HepG2 (cell line): ENCODE results near the gene CABLES2. TPM values are rescaled to one million over a fixed set of nuclear protein-coding genes. Genes with fewer than 3 reads are reported as not detected.

Experiments
- ATAC-seq: fragments of 200-7000 bp; cut with Tn5 transposase; 3 replicates; pipeline ENCODE4 v1.9.1; 2020; ENCODE audit warnings: mild to moderate bottlenecking, moderate library complexity
- BruUV-seq: library from RNA; stranded (reverse); fragments of 400-500 nt; replicated peaks from 2 replicates; lab custom pipeline; 2021; lab: Mats Ljungman, UMichigan
- CTCF ChIA-PET: fragments of 300-600 bp; formaldehyde crosslinking; extraction: SDS; loops from one replicate; lab custom pipeline; 2021; ENCODE audit warnings: low total read pairs, inconsistent platforms, low intra/inter-chr PET ratio; lab: Yijun Ruan, JAX
- POLR2A ChIA-PET: fragments of 350-600 bp; sonication (Branson Sonifier 250); formaldehyde crosslinking; loops from one replicate; lab custom pipeline; 2020; ENCODE audit warnings: antibody characterized with exemption, inconsistent platforms; lab: Yijun Ruan, JAX
- DNase-seq: peaks from one replicate; pipeline ENCODE4 v3.0.0-alpha.2; 2015; ENCODE audit warnings: low spot score
- FAIRE-seq: peaks from 3 replicates; lab custom pipeline; 2011; peaks lifted over from hg19 to GRCh38; lab: Jason Lieb, UNC
- H2AFZ ChIP-seq: one replicate; pipeline ENCODE4 v1.6.1; 2011; ENCODE audit warnings: low read length, inconsistent platforms
- H3K27ac ChIP-seq: fragments of 300-600 bp; 3 replicates; pipeline ENCODE4 v1.8.0; 2011; ENCODE audit warnings: mixed run types, mild to moderate bottlenecking, mixed read lengths, low read length, inconsistent platforms; ENCODE audit not compliant: insufficient read depth; ENCODE audit errors: extremely low read length
- H3K27me3 ChIP-seq, 2 experiments: fragments of 200-600 bp in 1 of 2; 2 replicates in 1 of 2; 3 replicates in 1 of 2; pipeline versions ENCODE4 v1.6.0 to v1.8.0; 2011; ENCODE audit warnings: low read length in 2 of 2, mild to moderate bottlenecking in 2 of 2, moderate library complexity in 2 of 2, inconsistent platforms in 1 of 2; ENCODE audit not compliant: insufficient read depth in 2 of 2, control insufficient read depth in 1 of 2
- H3K36me3 ChIP-seq, 2 experiments: fragments of 200-600 bp in 1 of 2; replicated peaks in 1 of 2; 2 replicates in 1 of 2; 3 replicates in 1 of 2; pipeline versions ENCODE4 v1.5.1 to v1.8.0; 2011; ENCODE audit warnings: low read length in 2 of 2, inconsistent platforms in 1 of 2; ENCODE audit not compliant: insufficient read depth in 2 of 2, control insufficient read depth in 1 of 2
- H3K4me1 ChIP-seq: 2 replicates; pipeline ENCODE4 v1.5.1; 2012; ENCODE audit warnings: low read length, inconsistent platforms; ENCODE audit not compliant: insufficient read depth
- H3K4me2 ChIP-seq: 2 replicates; pipeline ENCODE4 v1.6.0; 2011; ENCODE audit warnings: low read depth, low read length, inconsistent platforms
- H3K4me3 ChIP-seq, 3 experiments: fragments of 200-600 bp in 1 of 3; sonication (generic), shearing (Covaris generic) in 1 of 3; replicated peaks in 1 of 3; 2 replicates each; pipeline ENCODE4 v1.5.1; 2011 to 2016; ENCODE audit warnings: low read length in 3 of 3, inconsistent platforms in 2 of 3, low read depth in 2 of 3, mild to moderate bottlenecking in 2 of 3, control low read depth in 1 of 3, mixed read lengths in 1 of 3; ENCODE audit not compliant: insufficient read depth in 1 of 3
- H3K79me2 ChIP-seq: one replicate; pipeline ENCODE4 v1.6.1; 2011; ENCODE audit warnings: low read length, inconsistent platforms; ENCODE audit not compliant: insufficient read depth
- H3K9ac ChIP-seq: 2 replicates; pipeline ENCODE4 v1.6.0; 2011; ENCODE audit warnings: mild to moderate bottlenecking, low read depth, low read length, inconsistent platforms; ENCODE audit not compliant: insufficient read depth
- H3K9me3 ChIP-seq: 2 replicates; pipeline ENCODE4 v1.5.1; 2012; ENCODE audit warnings: mild to moderate bottlenecking, low read length
- H4K20me1 ChIP-seq: 2 replicates; pipeline ENCODE4 v1.6.0; 2011; ENCODE audit warnings: inconsistent platforms, mild to moderate bottlenecking, low read length, moderate library complexity; ENCODE audit not compliant: insufficient read depth
- AGO1 ChIP-seq: fragments of 200-400 bp; formaldehyde crosslinking; IDR thresholded peaks from 2 replicates; pipeline ENCODE4 v1.6.1; 2017; ENCODE audit warnings: mild to moderate bottlenecking, low read depth, low read length, moderate library complexity; ENCODE audit not compliant: poor library complexity, severe bottlenecking
- BCL6 ChIP-seq: IDR thresholded peaks from 2 replicates; pipeline ENCODE4 v1.6.1; 2016; ENCODE audit warnings: missing genetic modification reagents, missing compliant biosample characterization
- BRD4 ChIP-seq: sonication (generic); formaldehyde crosslinking; IDR thresholded peaks from 2 replicates; pipeline ENCODE4 v1.4.0; 2020; ENCODE audit warnings: missing genetic modification reagents
- EHMT2 ChIP-seq: fragments of 200-600 bp; sonication (generic); IDR thresholded peaks from 2 replicates; pipeline ENCODE4 v1.7.0; 2017; ENCODE audit warnings: antibody characterized with exemption, low read depth, low read length, borderline replicate concordance
- FOXJ3 ChIP-seq: sonication (generic); formaldehyde crosslinking; IDR thresholded peaks from 2 replicates; pipeline ENCODE4 v1.4.0; 2020; ENCODE audit warnings: missing genetic modification reagents, mild to moderate bottlenecking, borderline replicate concordance
- ISX ChIP-seq: sonication (generic); formaldehyde crosslinking; conservative IDR thresholded peaks from 2 replicates; pipeline ENCODE4 v1.5.0; 2020; ENCODE audit warnings: missing genetic modification reagents
- MXI1 ChIP-seq: IDR thresholded peaks from 3 replicates; pipeline ENCODE4 v1.6.1; 2012; ENCODE audit warnings: low read depth, low read length, inconsistent platforms, borderline replicate concordance
- NBN ChIP-seq: fragments of 450-650 bp; conservative IDR thresholded peaks from 2 replicates; pipeline ENCODE4 v1.6.1; 2017
- NFKBIZ ChIP-seq: IDR thresholded peaks from 2 replicates; pipeline ENCODE4 v1.6.1; 2018; ENCODE audit warnings: missing genetic modification reagents, missing compliant biosample characterization
- NR2F6 ChIP-seq, 2 experiments: IDR thresholded peaks; 2 replicates each; pipeline ENCODE4 v1.6.1; 2016; ENCODE audit warnings: antibody characterized with exemption in 1 of 2, mild to moderate bottlenecking in 1 of 2
- PHF21A ChIP-seq: sonication (generic); formaldehyde crosslinking; IDR thresholded peaks from 2 replicates; pipeline ENCODE4 v1.5.0; 2020; ENCODE audit warnings: mild to moderate bottlenecking, missing genetic modification reagents
- RXRA ChIP-seq: sonication (generic); formaldehyde crosslinking; IDR thresholded peaks from 2 replicates; pipeline ENCODE4 v1.5.1; 2020; ENCODE audit warnings: missing genetic modification reagents
- SMARCE1 ChIP-seq: fragments of 450-650 bp; IDR thresholded peaks from 2 replicates; pipeline ENCODE4 v1.6.1; 2017; ENCODE audit warnings: borderline replicate concordance
- TEAD3 ChIP-seq: optimal IDR thresholded peaks from 2 replicates; pipeline ENCODE3; 2016; ENCODE audit warnings: borderline replicate concordance
- ZBTB20 ChIP-seq: sonication (generic); formaldehyde crosslinking; IDR thresholded peaks from 2 replicates; pipeline ENCODE4 v1.8.1; 2023; ENCODE audit warnings: missing genetic modification reagents, low read depth, mild to moderate bottlenecking, borderline replicate concordance
- ZFP36L1 ChIP-seq: sonication (generic); formaldehyde crosslinking; IDR thresholded peaks from 2 replicates; pipeline ENCODE4 v1.8.0; 2022; ENCODE audit warnings: mild to moderate bottlenecking, missing genetic modification reagents, moderate library complexity
- ZNF143 ChIP-seq: sonication (generic); formaldehyde crosslinking; IDR thresholded peaks from 2 replicates; pipeline ENCODE4 v1.4.0; 2020; ENCODE audit warnings: missing genetic modification reagents
- ZNF572 ChIP-seq: sonication (generic); formaldehyde crosslinking; IDR thresholded peaks from 2 replicates; pipeline ENCODE4 v1.5.1; 2020; ENCODE audit warnings: mild to moderate bottlenecking, missing genetic modification reagents
- ZNF749 ChIP-seq: sonication (generic); formaldehyde crosslinking; IDR thresholded peaks from 2 replicates; pipeline ENCODE4 v1.8.0; 2022; ENCODE audit warnings: mild to moderate bottlenecking, missing genetic modification reagents, moderate library complexity, borderline replicate concordance
- WGBS: methylation state at CpG from one replicate; pipeline ENCODE4 v1.1.6; 2017; ENCODE audit warnings: low lambda C conversion rate; 5-methylcytosine and 5-hydroxymethylcytosine counted together
- in situ Hi-C: cut with HindIII; loops from 2 replicates; pipeline ENCODE4 v1.10.0; 2017; ENCODE audit warnings: low pct_unique_long_range_greater_than_20kb; ENCODE audit not compliant: extremely low pct_ligation_motif_present
- intact Hi-C: fragments of 100-400 bp; cut with micrococcal nuclease; formaldehyde crosslinking; loops from one replicate; pipeline ENCODE4 v1.10.0; 2022; ENCODE audit not compliant: unreplicated experiment
- polyA plus RNA-seq, 8 experiments: library from polyadenylated mRNA; depleted of rRNA in 3 of 8; stranded (reverse) in 7 of 8; unstranded in 1 of 8; fragments of >200 nt; fragmentation: Illumina TruSeq in 4 of 8; extraction: Trizol in 4 of 8; gene quantifications; 2 replicates each; pipeline versions ENCODE4 v1.2.1 to v1.2.3, GENCODE V29; 2011 to 2016; ENCODE audit warnings: low read depth in 4 of 8, missing spikeins in 1 of 8, mixed read lengths in 1 of 8; ENCODE audit not compliant: insufficient read depth in 1 of 8
- total RNA-seq, 5 experiments: library from RNA; depleted of rRNA; stranded (reverse); fragments of >200 nt; fragmentation: Illumina TruSeq; extraction: Trizol; gene quantifications; 2 replicates each; pipeline ENCODE4 v1.2.3, GENCODE V29; 2016; ENCODE audit warnings: low read depth in 1 of 5
- TF ChIP-seq, protein P1 (sequence below): sonication (generic); formaldehyde crosslinking; IDR thresholded peaks from 2 replicates; pipeline ENCODE4 v1.5.0; 2020; ENCODE audit warnings: missing genetic modification reagents
- TF ChIP-seq, protein P2 (sequence below), 2 experiments: sonication (generic) in 1 of 2; formaldehyde crosslinking in 1 of 2; IDR thresholded peaks; 2 replicates each; pipeline versions ENCODE4 v1.5.1 to v1.6.1; 2011 to 2020; ENCODE audit warnings: borderline replicate concordance in 1 of 2, low read depth in 1 of 2, low read length in 1 of 2, mild to moderate bottlenecking in 1 of 2, missing genetic modification reagents in 1 of 2, moderate library complexity in 1 of 2
- TF ChIP-seq, protein P3 (sequence below): sonication (generic); formaldehyde crosslinking; IDR thresholded peaks from 2 replicates; pipeline ENCODE4 v1.5.1; 2020; ENCODE audit warnings: missing genetic modification reagents, mild to moderate bottlenecking, borderline replicate concordance

CABLES2 gene
- total and polyA plus RNA-seq, 2 of the 13 experiments (the other 11 are each of a cell fraction or from before 2014, with no cell fraction given) = 5.2 to 9.7 TPM

DNA sequence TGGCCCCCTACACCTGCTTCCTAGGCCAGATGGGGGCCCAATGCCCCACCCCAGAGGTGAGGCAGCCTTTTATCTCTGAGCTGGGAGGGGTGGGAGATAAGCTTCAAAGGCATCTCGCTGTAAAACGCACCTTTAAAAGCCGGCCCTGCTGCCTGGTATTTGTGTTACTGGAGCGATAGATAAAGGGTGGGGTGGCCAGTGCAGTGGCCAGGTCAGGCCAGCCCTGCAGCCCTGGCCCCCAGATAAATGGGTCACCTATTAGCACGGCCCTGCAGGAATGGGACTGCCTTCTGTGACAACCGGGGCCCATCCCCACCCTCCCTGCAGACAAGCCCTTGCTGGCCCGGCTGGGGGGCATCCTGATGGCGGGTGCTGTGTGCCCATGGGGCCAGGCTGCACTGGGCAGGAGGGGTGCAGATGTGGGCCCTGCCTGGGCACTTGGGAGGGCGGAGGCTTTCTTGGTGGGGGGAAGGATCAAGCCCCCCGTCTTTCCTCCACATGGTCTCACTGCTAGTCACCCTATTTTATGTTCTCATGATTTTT is 23.3 kb upstream of the CABLES2 start:
- ATAC-seq (peak; percentile 29), DNase-seq (peak; percentile 62), FAIRE-seq (no peak)
- H2AFZ ChIP-seq = no peak overlapping the region
- H3K9me3 ChIP-seq = no peaks in the 10 kb centered on the region
- BruUV-seq = no TSS peak
- H3K36me3 ChIP-seq = no peaks in the 10 kb centered on the region
- no peak overlapping the region for H3K9ac ChIP-seq
- no peak overlapping the region; the same call in 1 of the 2 replicates for H3K4me2 ChIP-seq
- CTCF ChIA-PET = no interaction called here
- intact Hi-C loops (no loop called here), in situ Hi-C loops (no loop called here)
- no peak overlapping the region for H3K4me3 ChIP-seq
- POLR2A ChIA-PET = interaction anchor here (0.7 to 1.6 kb wide), 2 partner anchors 18 to 20 kb away, joined by 3 read pairs; no protein-coding TSS in a partner anchor
- no peak overlapping the region for H3K27ac ChIP-seq
- WGBS = under 1% methylated on average over 9 of the region's 10 CpGs
- no peaks in the 10 kb centered on the region for H3K79me2 ChIP-seq
- peaks cover 22 to 94% of the 10 kb centered on the region in 2 experiments for H3K27me3 ChIP-seq
- H4K20me1 ChIP-seq = peaks cover 9% of the 10 kb centered on the region; the same call in 1 of the 2 replicates
- peaks cover 42% of the 10 kb centered on the region for H3K4me1 ChIP-seq
- TF ChIP-seq ISX (CRISPR knock-in tag) (no peak), FOXJ3 (CRISPR knock-in tag) (no peak), RXRA (CRISPR knock-in tag) (peak; percentile 31; the same call in 1 of the 2 replicates), ZFP36L1 (no peak), TEAD3 (CRISPR knock-in tag) (peak; percentile 31), BCL6 (0 out of 2 replicates have a peak, but pooled peaks have one; percentile 41), ZBTB20 (CRISPR knock-in tag) (no peak), ZNF749 (CRISPR knock-in tag) (0 out of 2 replicates have a peak, but pooled peaks have one; percentile 29), MXI1 (no peak), NFKBIZ (CRISPR knock-in tag) (no peak), ZNF572 (no peak), SMARCE1 (no peak), EHMT2 (no peak), NBN (no peak), BRD4 (CRISPR knock-in tag) (no peak), ZNF143 (CRISPR knock-in tag) (no peak), PHF21A (CRISPR knock-in tag) (no peak; the same call in 1 of the 2 replicates), AGO1 (peak; percentile 37), NR2F6 (IDR thresholded peaks at IDR 0.05) (peak; percentile 63; the same call in 1 of the 2 replicates), NR2F6 (CRISPR knock-in tag; IDR thresholded peaks at IDR 0.05) (0 out of 2 replicates have a peak, but pooled peaks have one; percentile 35)
- TF ChIP-seq, protein P1, sequence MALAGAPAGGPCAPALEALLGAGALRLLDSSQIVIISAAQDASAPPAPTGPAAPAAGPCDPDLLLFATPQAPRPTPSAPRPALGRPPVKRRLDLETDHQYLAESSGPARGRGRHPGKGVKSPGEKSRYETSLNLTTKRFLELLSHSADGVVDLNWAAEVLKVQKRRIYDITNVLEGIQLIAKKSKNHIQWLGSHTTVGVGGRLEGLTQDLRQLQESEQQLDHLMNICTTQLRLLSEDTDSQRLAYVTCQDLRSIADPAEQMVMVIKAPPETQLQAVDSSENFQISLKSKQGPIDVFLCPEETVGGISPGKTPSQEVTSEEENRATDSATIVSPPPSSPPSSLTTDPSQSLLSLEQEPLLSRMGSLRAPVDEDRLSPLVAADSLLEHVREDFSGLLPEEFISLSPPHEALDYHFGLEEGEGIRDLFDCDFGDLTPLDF (CRISPR knock-in tag) = no peak
- TF ChIP-seq, protein P2, sequence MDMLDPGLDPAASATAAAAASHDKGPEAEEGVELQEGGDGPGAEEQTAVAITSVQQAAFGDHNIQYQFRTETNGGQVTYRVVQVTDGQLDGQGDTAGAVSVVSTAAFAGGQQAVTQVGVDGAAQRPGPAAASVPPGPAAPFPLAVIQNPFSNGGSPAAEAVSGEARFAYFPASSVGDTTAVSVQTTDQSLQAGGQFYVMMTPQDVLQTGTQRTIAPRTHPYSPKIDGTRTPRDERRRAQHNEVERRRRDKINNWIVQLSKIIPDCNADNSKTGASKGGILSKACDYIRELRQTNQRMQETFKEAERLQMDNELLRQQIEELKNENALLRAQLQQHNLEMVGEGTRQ (IDR thresholded peaks at IDR 0.05; ENCODE audit: low read depth, low read length) = no peak
- TF ChIP-seq, protein P2 (CRISPR knock-in tag; IDR thresholded peaks at IDR 0.05; ENCODE audit: borderline replicate concordance) = no peak
- TF ChIP-seq, protein P3, sequence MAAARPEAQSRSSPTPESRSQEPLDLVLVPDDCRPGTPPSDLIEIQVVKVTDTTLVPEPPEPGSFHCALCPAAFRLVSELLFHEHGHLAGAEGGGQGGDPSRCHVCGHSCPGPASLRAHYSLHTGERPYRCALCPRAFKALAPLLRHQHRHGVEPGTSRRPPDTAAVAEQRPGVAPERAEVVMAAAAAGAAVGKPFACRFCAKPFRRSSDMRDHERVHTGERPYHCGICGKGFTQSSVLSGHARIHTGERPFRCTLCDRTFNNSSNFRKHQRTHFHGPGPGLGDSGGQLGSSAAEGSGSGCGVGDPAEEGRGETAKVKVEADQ (CRISPR knock-in tag) = no peak
